GM12801 (cell line): ENCODE data around the gene BRK1.

Source experiments
- TF ChIP-seq, protein P1 (sequence below): IDR thresholded peaks from one replicate; pipeline ENCODE4 v1.5.1; 2011; ENCODE audit warnings: control low read depth; ENCODE audit not compliant: insufficient read length; ENCODE audit errors: extremely low read depth

The BRK1 gene

DNA sequence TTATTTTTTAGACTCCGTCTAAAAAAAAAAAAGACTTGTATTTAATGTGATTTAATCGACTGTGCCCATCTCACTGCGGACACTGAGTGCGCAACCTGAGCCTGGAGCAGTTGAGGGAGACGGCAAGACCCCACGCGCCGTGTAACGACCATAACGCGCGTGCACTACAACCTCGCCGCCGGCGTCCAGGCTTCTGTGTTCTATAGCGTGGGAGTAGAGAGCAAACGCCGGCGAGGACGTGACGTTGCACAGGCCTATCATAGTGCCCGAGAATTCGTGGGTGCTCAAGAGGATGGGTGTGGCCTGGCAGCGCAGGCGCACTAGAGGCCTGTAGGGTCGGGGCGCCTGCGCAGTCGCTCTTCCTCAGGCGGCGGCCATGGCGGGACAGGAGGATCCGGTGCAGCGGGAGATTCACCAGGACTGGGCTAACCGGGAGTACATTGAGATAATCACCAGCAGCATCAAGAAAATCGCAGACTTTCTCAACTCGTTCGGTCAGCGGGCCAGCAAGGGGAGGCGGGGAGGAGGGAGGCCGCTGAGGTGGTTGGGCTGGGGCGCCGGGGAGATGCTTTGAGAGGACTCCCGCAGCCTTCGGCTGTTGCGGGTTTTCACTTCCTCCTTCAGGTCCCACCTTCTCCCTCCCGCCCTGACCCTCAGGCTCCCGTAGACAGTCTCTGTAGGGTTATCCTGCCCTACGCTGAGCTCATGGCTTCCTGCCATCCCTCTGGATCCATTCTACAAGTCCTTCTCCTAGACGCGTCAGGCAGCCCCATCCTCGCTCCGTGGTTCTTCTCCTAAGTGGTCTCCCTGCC lies at the start of gene BRK1:
TSS of gene BRK1 (plus strand) at position 350 of the 812 bp plus-strand sequence. CDS start at position 377, 27 bp downstream.
- TF ChIP-seq, protein P1, sequence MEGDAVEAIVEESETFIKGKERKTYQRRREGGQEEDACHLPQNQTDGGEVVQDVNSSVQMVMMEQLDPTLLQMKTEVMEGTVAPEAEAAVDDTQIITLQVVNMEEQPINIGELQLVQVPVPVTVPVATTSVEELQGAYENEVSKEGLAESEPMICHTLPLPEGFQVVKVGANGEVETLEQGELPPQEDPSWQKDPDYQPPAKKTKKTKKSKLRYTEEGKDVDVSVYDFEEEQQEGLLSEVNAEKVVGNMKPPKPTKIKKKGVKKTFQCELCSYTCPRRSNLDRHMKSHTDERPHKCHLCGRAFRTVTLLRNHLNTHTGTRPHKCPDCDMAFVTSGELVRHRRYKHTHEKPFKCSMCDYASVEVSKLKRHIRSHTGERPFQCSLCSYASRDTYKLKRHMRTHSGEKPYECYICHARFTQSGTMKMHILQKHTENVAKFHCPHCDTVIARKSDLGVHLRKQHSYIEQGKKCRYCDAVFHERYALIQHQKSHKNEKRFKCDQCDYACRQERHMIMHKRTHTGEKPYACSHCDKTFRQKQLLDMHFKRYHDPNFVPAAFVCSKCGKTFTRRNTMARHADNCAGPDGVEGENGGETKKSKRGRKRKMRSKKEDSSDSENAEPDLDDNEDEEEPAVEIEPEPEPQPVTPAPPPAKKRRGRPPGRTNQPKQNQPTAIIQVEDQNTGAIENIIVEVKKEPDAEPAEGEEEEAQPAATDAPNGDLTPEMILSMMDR = no peak

DNA sequence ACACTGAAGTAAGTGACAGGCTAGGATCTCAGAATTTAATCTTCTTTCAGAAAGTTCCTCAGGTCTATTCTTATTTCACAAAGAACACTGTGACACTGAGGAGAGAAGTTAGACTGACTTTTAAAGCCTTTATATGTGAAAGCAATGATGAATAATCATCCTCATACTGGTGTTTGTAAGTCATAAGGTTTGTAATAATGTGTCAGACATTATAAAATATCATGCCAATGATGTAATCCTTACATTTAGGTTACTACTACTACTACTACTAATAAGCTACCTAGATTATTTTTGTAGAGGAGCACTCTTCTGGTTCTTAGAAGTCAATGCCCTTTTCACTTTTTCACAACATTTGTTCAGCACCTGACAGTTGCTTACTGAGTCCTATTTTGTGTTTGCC lies 40.8 kb upstream of the BRK1 start:
- TF ChIP-seq, protein P1 = no peak

DNA sequence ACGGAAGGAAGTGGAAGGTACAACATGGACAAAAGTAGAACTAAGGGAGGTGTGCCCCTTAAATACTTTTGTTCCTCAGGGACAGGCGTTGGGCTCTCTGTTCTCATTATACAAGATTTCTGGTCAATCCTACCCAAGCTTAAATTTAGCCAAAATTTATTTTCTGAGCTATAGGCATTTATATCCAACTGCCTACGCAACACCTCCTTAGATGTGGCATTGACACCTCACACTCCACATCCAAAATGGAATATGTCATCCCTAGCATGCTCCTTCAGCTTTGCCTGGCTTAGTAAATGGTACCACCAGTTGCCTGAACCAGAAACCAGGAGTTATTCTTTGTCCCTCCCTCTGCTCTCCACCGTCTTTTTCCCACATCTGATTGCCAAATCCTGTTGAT lies 33.6 kb upstream of the BRK1 start:
- TF ChIP-seq, protein P1 = no peak

DNA sequence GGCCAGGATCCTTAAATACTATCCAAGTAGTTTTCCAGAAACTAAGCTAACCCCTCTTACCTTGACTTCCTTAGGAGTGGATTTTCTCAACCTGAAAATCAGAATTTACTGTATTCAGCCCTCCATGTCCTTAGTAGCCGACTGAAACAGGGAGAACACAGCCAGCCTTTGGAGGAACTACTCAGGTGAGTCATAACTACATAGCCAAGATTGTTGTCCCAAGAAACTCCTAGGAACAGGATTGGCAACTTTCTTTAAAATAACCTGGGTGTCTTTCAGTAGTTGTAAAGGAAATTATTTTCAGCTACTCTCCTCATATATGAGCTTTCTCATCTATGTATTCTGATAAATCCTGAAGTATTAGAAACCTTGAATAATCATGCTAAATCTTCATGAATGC lies 29.7 kb upstream of the BRK1 start:
- TF ChIP-seq, protein P1 = no peak

DNA sequence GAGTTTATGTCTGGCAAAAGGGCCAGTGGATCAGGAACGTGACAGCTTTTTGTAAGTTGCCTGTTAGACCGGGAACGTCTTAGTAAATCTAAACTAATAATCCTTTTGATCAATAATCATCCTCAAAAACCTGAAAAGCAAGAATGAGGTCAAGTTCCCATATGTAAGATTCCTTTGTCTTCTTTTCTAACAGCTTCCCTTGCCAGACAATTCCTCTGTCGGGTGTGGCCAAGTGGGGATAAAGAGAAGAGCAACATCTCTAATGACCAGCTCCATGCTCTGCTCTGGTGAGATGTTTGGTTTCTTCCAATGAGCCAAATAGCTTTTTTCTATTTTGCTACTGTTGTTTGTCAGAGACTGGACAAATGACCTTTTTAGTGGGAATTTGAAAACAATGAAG lies 27.2 kb upstream of the BRK1 start:
- TF ChIP-seq, protein P1 = no peak

DNA sequence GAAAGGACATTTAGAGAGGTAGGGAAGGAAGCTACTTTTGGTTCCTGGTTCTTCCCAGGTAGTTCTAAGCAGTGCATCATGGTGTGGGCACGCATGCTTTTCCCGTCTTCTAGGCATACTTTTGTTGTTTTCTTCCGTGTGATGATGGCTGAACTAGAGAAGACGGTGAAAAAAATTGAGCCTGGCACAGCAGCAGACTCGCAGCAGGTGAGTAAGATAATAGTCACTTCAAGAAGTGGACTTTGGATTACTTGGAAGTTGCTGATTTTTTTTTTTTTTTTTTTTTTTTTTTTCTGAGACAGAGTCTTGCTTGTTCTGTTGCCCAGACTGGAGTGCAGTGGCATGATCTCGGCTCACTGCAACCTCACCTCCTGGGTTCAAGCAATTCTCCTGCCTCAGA lies 25.3 kb upstream of the BRK1 start:
- TF ChIP-seq, protein P1 = no peak

DNA sequence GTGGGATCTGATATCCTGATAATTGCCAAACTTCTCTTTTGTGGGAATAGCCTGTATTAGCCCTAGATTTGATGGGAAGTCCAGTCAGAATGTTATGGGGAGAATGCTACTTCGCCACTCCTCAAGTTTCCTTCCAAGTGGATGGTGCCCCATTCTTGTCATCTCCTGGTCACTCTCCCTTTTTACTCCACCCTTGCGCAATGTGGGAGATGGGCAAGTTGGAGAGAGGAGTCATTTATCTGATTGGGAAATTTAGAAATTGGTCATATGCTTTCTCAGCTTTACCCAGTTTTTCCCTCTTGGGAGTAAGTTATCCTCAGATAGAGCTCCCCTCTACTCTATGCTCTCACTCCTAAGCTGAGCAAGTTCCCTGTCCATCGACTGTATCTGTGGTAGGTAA lies 21.8 kb upstream of the BRK1 start:
- TF ChIP-seq, protein P1 = no peak
